Measurements from ENCODE around the gene CCDC174. TPM values are rescaled to one million over a fixed set of nuclear protein-coding genes. Genes with fewer than 3 reads are reported as not detected.

CCDC174 gene
- total and polyA plus RNA-seq, 11 donors: 8.7 to 16.1 (median 11.7) TPM

- DNase-seq: no peak
- Histone ChIP-seq H3K9me3 (no peaks in the 10 kb centered on the region), H3K4me3 (no peak overlapping the region), H3K27ac (no peak overlapping the region), H3K4me1 (peaks cover 0 to 2% (median under 1%) of the 10 kb centered on the region in 12 donors), H3K27me3 (peaks cover 0 to 3% (median 0%) of the 10 kb centered on the region in 9 donors), H3K36me3 (no peaks in the 10 kb centered on the region)
- TF ChIP-seq CTCF (IDR thresholded peaks at IDR 0.05): no peak
- TF ChIP-seq POLR2A (IDR thresholded peaks at IDR 0.05): no peak
- intact Hi-C loops (cut with DNase I): no loop called here
- no peak for ATAC-seq
- WGBS, 4 donors: 84 to 93% (median 88%) methylated on average over 2 of the region's 2 CpGs
These were observed 67.4 kb downstream of the CCDC174 start for GRCh38 chr3:14719006-14719405.

- Histone ChIP-seq H3K27me3 (no peaks in the 10 kb centered on the region), H3K4me3 (no peak overlapping the region), H3K27ac (no peak overlapping the region), H3K36me3 (no peaks in the 10 kb centered on the region), H3K4me1 (peaks cover under 1 to 25% (median 19%) of the 10 kb centered on the region in 12 donors), H3K9me3 (no peaks in the 10 kb centered on the region)
- 81 to 84% (median 83%) methylated on average over 8 of the region's 8 CpGs for WGBS, 4 donors
- TF ChIP-seq CTCF (IDR thresholded peaks at IDR 0.05) (no peak), POLR2A (IDR thresholded peaks at IDR 0.05) (no peak)
- intact Hi-C loops (cut with DNase I): no loop called here
- DNase-seq (no peak), ATAC-seq (no peak)
These were observed 69.7 kb downstream of the CCDC174 start for GRCh38 chr3:14721126-14721864.

Other genes starting within 250 kb of the CCDC174 start
- 100 to 1,000 TPM in 1 of 9 donors, 10 to 100 TPM in 8; 17.5 to 101 (median 34.9) TPM for gene SLC6A6, start 249.2 kb upstream of the CCDC174 start, total RNA-seq
- 100 to 1,000 TPM in 1 of 2 donors, 1 to 10 TPM in 1; 9.1 to 121 TPM for gene SLC6A6, start 249.2 kb upstream of the CCDC174 start, polyA plus RNA-seq
- 10 to 100 TPM in 8 of 9 donors, 1 to 10 TPM in 1; 5.8 to 56.7 (median 28.7) TPM for gene GRIP2, start 111.4 kb upstream of the CCDC174 start, total RNA-seq
- 10 to 100 TPM in 1 of 2 donors, 1 to 10 TPM in 1; 6.3 to 42.6 TPM for gene GRIP2, start 111.4 kb upstream of the CCDC174 start, polyA plus RNA-seq
- gene C3orf20, start 23.4 kb downstream of the CCDC174 start, total RNA-seq: under 1 TPM in 2 of 9 donors, not detected in 7; 0.21 to 0.31 TPM
- gene C3orf20, start 23.4 kb downstream of the CCDC174 start, polyA plus RNA-seq: not detected
- gene FGD5, start 167.2 kb downstream of the CCDC174 start, total RNA-seq: 10 to 100 TPM; 10.2 to 22.5 (median 15.1) TPM
- gene FGD5, start 167.2 kb downstream of the CCDC174 start, polyA plus RNA-seq: 10 to 100 TPM in 1 of 2 donors, 1 to 10 TPM in 1; 6.4 to 12.8 TPM

Data from heart left ventricle (tissue), 16 donors.